ENCODE measurements around the gene PLEKHH2. TPM values are rescaled to one million over a fixed set of nuclear protein-coding genes. Genes with fewer than 3 reads are reported as not detected.
"Not testable (repeated sequence)": the region's sequence is repeated elsewhere in the genome, so short reads cannot be mapped to it uniquely, and the experiment has no call there.

PLEKHH2 gene
- polyA plus RNA-seq, 4 donors: 20.3 to 70.1 (median 30.6) TPM

- not testable (repeated sequence) for DNase-seq (ENCODE audit: low read depth in 4 of 4, low spot score in 2 of 4)
These were observed 907 bp upstream of the PLEKHH2 start for GRCh38 chr2:43636153-43636552.

- DNase-seq (ENCODE audit: low read depth in 4 of 4, low spot score in 2 of 4): no peak
These were observed 439 bp upstream of the PLEKHH2 start for GRCh38 chr2:43636621-43637020.

DNA sequence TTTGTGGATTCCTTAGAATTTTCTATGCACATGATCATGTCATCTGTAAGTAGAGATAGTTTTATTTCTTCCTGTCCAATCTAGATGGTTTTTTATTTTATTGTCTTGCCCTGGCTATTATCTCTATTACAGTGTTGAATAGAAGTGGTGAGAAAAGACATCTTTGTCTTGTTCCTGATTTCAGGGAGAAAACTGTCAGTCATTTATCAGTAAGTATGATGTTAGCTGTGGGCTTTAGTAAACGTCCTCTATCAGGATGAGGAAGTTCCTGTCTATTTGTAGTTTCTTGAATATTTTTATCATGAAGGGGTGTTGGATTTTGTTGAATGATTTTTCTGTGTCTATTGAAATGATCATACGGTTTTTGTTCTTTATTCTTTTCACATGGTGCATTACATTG lies 5.3 kb downstream of the PLEKHH2 start:
- DNase-seq (ENCODE audit: low read depth in 4 of 4, low spot score in 2 of 4): no peak

GRCh38 chr2:43643680-43644079 lies 6.6 kb downstream of the PLEKHH2 start:
- no peak for DNase-seq (ENCODE audit: low read depth in 4 of 4, low spot score in 2 of 4)

DNA sequence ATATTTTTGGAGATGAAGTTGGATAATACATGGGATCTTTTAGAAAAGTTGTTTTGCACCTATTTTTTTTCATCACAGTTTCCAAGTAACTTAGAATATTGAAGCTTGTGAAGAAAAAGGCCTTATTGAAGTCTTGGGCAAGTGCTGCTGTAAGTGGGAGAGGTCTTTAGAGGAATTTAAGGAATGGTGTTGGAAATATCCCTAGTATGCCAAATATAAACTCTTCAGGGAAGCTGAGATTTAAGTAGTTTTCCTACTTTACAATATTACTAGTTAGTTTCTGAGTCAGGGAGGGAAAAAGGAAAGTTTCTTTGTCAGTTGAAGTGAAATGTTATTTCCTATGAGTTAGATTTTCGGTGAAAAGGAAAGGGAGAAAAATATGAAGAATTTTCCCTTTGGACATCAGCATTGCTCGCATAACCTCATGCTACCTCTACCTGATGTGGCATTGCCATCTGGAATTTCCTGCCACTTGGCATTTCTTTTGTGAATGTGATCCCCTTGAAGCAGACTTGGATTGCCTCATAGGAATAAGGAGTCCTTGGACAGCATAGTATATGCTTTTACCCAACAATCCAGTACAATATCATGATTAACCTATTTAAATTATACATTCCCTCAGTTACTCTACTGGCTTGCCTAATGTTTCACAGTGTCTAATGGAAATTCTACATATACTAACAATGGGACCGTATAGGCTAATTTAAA lies 12.1 kb downstream of the PLEKHH2 start:
- no peak for DNase-seq (ENCODE audit: low read depth in 4 of 4, low spot score in 2 of 4)

DNA sequence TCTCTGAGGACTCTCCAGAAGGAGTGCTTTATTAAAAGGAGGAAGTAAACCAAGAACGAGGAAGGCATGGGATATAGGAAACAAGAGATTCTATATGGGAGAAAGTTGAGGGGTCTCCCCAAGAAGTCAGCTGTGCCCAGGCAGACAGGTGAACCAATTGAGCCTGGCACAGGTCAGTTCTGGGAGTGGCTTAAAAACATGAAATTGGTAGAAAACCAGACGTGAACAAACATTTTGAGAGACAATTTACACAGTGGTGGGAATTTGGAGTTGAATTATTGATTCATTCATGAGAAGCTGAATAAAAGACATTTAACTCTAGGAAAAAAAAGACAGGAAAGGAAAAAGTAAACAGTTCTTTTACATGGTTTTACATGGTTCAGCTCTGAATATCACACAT lies 16.4 kb downstream of the PLEKHH2 start:
- DNase-seq (ENCODE audit: low read depth in 4 of 4, low spot score in 2 of 4): no peak

DNA sequence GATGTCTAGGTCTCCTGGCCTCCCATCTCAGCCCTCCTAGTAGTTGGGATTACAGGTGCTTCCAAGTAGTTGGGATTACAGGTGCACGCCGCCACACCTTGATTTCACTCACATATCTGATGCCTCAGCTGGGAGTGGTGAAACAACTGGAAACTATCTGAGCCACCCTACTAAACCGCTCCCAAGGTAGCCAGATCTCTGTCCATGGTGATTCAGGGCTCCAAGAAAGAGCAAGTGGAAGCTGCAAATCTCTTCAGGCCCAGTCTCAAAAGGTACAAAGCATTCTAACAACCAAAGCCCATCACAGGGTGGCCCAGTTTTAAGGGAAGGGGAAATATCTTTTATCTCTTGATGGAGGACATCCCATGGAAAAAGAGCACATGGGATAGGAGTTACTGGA lies 20.2 kb downstream of the PLEKHH2 start:
- DNase-seq (ENCODE audit: low read depth in 4 of 4, low spot score in 2 of 4): no peak

GRCh38 chr2:43675646-43676321 lies 38.7 kb downstream of the PLEKHH2 start:
- peak in 1 of 4 donors; percentile 18 for DNase-seq (ENCODE audit: low read depth in 4 of 4, low spot score in 2 of 4)

DNA sequence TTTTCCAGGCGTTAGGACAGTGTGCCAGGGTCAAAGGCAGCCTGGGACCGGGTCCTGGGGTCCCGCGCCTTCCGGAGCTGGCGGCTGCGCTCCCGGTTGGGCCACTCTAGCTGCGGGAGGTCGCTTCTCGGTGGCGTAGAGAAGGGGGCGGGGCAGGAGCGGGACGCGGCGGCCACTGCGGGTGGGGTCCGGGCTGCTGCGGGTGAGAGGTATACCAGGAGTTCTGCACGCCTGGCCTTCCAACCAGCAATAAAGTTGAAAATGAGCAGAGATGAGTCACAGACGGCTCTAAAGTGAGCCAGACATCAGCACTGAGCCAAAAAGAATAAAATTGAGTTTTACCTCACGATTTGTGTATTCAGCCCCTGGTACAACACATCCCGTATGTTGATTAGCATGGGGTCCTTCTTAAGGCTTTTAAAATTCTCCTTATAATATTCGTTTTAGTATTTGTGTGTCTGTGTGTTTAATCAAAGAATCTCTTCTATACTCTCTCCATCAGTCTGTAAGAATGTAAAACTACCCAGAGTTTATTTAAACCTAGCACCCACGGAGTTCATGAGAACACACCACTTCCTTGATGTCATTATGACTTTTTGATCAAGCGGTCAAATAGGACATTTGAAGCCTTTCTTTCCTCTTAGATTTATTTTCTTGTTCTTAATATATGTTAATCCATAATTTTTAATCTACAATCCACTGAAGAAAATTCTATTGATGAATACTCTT lies 39.4 kb downstream of the PLEKHH2 start, which contains the start of gene C1GALT1C1L:
TSS of gene C1GALT1C1L (minus strand) at position 108 of the 729 bp plus-strand sequence. CDS start at position 1, 107 bp downstream.
- DNase-seq (ENCODE audit: low read depth in 4 of 4, low spot score in 2 of 4): peak; percentile 17 to 46 (median 38)

DNA sequence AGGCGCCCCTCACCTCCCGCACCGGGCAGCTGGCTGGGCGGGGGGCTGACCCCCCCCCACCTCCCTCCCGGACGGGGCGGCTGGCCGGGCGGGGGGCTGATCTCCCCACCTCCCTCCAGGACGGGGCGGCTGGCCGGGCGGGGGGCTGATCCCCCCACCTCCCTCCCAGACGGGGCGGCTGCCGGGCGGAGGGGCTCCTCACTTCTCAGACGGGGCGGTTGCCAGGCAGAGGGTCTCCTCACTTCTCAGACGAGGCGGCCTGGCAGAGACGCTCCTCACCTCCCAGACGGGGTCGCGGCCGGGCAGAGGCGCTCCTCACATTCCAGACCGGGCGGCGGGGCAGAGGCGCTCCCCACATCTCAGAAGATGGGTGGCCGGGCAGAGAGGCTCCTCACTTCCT lies 40.7 kb downstream of the PLEKHH2 start:
- DNase-seq (ENCODE audit: low read depth in 4 of 4, low spot score in 2 of 4): not testable (repeated sequence)

- DNase-seq (ENCODE audit: low read depth in 4 of 4, low spot score in 2 of 4): no peak
These were observed 48.3 kb downstream of the PLEKHH2 start for GRCh38 chr2:43685357-43685756.

GRCh38 chr2:43689999-43690398 lies 52.9 kb downstream of the PLEKHH2 start:
- DNase-seq (ENCODE audit: low read depth in 4 of 4, low spot score in 2 of 4): no peak

DNA sequence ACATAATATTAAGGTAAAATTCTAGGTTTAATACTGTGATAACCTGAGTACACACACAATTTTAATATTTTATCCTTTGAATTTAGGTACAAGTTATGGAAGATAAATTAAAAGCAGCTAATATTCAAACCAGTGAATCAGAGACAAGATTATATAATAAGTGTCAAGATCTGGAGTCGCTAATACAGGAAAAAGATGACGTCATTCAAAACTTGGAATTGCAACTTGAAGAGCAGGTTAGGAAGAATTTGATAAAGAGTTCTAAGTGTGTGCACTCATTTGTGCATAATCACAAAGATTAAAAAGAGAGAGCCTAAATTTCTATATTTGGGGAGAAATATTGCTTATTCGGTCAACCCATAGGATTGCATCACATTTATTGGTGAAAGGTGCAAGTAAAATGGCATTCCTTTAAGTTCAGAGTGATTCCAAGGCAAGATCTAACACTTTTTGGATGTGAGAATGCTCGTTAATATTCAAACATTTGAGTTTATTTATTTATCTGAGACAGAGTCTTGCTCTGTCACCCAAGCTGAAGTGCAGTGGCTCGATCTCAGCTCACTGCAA lies 55.5 kb downstream of the PLEKHH2 start:
- DNase-seq (ENCODE audit: low read depth in 4 of 4, low spot score in 2 of 4): no peak

DNA sequence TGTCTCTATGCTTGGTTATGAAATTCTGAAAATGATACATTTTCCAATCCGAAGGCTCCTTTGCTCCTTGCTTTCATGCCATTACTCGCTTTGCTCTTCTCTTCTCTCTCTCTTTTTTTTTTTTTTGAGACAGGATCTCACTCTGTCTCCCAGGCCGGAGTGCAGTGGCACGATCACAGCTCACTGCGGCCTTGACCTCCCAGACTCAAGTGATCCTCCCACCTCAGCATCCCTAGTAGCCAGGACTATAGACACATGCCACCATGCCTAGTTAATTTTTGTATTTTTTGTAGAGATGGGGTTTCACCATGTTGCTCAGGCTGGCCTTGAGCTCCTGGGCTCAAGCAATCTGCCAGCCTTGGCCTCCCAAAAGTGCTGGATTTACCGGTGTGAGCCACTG lies 61.1 kb downstream of the PLEKHH2 start:
- DNase-seq (ENCODE audit: low read depth in 4 of 4, low spot score in 2 of 4): not testable (repeated sequence)

GRCh38 chr2:43699761-43700160 lies 62.7 kb downstream of the PLEKHH2 start:
- DNase-seq (ENCODE audit: low read depth in 4 of 4, low spot score in 2 of 4): no peak

GRCh38 chr2:43701111-43701510 lies 64.1 kb downstream of the PLEKHH2 start:
- no peak for DNase-seq (ENCODE audit: low read depth in 4 of 4, low spot score in 2 of 4)

DNA sequence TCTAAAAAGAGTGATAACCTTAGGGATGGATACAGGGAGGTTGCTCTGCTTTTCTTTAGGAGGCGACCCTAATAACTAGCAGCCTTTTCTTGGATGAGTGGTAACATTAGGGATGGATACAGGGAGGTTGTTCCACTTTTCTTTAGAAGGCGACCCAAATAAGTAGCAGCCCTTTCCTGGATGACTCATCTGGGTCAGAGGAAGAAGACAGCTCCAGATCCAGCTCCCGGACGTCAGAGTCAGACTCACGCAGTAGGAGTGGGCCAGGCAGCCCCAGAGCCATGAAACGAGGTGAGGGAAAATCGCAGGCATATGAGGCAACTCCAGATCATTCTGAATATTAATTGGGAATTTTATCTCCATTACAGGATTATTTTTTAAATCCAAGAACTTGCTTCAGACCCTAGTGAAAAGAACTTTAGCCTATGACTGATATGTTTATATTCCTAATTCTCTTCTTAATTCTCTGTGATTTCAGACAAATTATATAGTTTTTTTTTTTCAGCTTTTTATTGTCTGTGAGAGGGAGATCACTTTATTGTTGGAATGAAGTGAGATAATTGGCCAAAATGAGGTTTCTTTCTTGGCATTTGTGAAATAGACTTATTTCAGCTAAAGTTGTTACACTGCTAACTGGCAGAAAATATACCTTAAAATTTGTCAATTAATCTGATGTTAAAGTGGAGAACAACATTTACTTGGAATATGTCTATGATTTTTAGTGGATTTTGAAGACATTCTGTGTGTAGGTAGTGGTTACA lies 70.4 kb downstream of the PLEKHH2 start:
- no peak for DNase-seq (ENCODE audit: low read depth in 4 of 4, low spot score in 2 of 4)

DNA sequence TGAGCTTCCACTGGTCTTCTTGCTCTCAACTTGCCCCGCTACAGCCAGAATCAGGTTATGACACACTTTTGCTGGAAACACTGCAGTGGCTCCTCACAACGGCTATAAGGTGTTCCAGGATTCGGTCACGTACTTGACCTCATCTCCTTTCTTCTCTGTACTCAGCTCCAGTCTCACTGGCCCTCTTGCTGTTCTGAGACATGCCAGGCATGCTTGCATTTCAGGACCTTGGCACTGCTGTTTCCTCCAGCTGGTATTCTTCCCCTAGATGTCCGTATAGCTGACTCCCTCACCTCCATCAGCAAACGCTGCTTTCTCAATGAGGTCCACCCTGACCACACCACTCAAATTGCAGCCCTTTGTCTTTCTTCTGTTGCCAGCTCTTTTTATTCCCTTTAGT lies 71.1 kb downstream of the PLEKHH2 start:
- no peak for DNase-seq (ENCODE audit: low read depth in 4 of 4, low spot score in 2 of 4)

GRCh38 chr2:43708891-43709290 lies 71.8 kb downstream of the PLEKHH2 start:
- no peak for DNase-seq (ENCODE audit: low read depth in 4 of 4, low spot score in 2 of 4)

- no peak for DNase-seq (ENCODE audit: low read depth in 4 of 4, low spot score in 2 of 4)
These were observed 73.8 kb downstream of the PLEKHH2 start for GRCh38 chr2:43710866-43711265.

All from left renal cortex interstitium (tissue), 4 donors.